Ovary (tissue), 9 donors: ENCODE results near the gene PCDH1. TPM values are rescaled to one million over a fixed set of nuclear protein-coding genes. Genes with fewer than 3 reads are reported as not detected.

Experiments
- DNase-seq, 5 donors: peaks; one replicate each; pipeline ENCODE4 v3.0.0-alpha.2; 2019 to 2020
- H3K27ac ChIP-seq, 2 donors: fragments of 200-600 bp; one replicate each; pipeline versions ENCODE4 v1.5.1 to v1.8.0; 2019 to 2022
- H3K27me3 ChIP-seq: fragments of 200-600 bp; one replicate; pipeline ENCODE4 v1.8.0; 2022
- H3K36me3 ChIP-seq: fragments of 200-600 bp; sonication (generic); one replicate; pipeline ENCODE4 v1.5.1; 2019
- H3K4me1 ChIP-seq: one replicate; pipeline ENCODE4 v1.8.1; 2013; ENCODE audit warnings: mild to moderate bottlenecking, moderate library complexity; ENCODE audit not compliant: insufficient read depth
- H3K4me3 ChIP-seq: fragments of 200-600 bp; sonication (generic); one replicate; pipeline ENCODE4 v1.5.1; 2017
- H3K9me3 ChIP-seq, 2 donors: fragments of 200-600 bp in 1 of 2; sonication (generic) in 1 of 2; one replicate each; pipeline versions ENCODE4 v1.5.1 to v1.8.1; 2013 to 2019; ENCODE audit warnings: mild to moderate bottlenecking in 1 of 2, moderate library complexity in 1 of 2
- EP300 ChIP-seq: sonication (generic); formaldehyde crosslinking; IDR thresholded peaks from one replicate; pipeline ENCODE4 v1.6.1; 2017; ENCODE audit warnings: antibody characterized with exemption
- POLR2A ChIP-seq: fragments of 450-650 bp; IDR thresholded peaks from one replicate; pipeline ENCODE4 v1.6.1; 2017; ENCODE audit warnings: antibody characterized with exemption, mild to moderate bottlenecking, moderate library complexity
- WGBS, 3 donors: extraction: QIAGEN DNeasy Blood & Tissue Kit in 1 of 3; methylation state at CpG; one replicate each; pipeline versions ENCODE4 v1.1.5 to v1.1.7; 2013 to 2017; 5-methylcytosine and 5-hydroxymethylcytosine counted together
- intact Hi-C, 4 donors: fragments of 100-400 bp; cut with DNase I; formaldehyde crosslinking; loops; one replicate each; pipeline versions ENCODE4 v1.11.0 to v1.15.1; 2022 to 2023
- polyA plus RNA-seq, 2 donors: library from polyadenylated mRNA; stranded (reverse); fragments of 200-250 nt in 1 of 2; fragments of 350-450 nt in 1 of 2; fragmentation: Illumina TruSeq in 1 of 2; extraction: RNeasy Lipid Tissue Mini Kit (QIAGEN cat#74804) in 1 of 2; gene quantifications; one replicate each; pipeline ENCODE4 v1.2.3, GENCODE V29; 2013 to 2014
- total RNA-seq, 7 donors: library from RNA; depleted of rRNA in 2 of 7; stranded (reverse); fragments of >200 nt in 2 of 7; fragmentation: NEBNext Ultra II Directional in 3 of 7; extraction: Animal tissue kit (Norgen Biotek cat#: 25700) in 3 of 7; gene quantifications; one replicate each; pipeline versions ENCODE4 v1.1.0 to v1.2.4, GENCODE V29; 2016 to 2023
- TF ChIP-seq, protein P1 (sequence below), 3 donors: fragments of 450-650 bp in 2 of 3; fragments of 200-600 bp in 1 of 3; IDR thresholded peaks; one replicate each; pipeline versions ENCODE4 v1.5.1 to v1.8.0; 2016 to 2022; ENCODE audit warnings: antibody characterized with exemption in 3 of 3, mild to moderate bottlenecking in 1 of 3
- donor health status: DM: no; HTN: no; CAD: no; lungs with moderate emphysema.
- donor health status: DM: no; HTN: no; CAD: no.
- donor health status: Bipolar disorder and iron deficiency.
- donor health status: DM: yes; HTN: yes; CAD: no.
- donor health status: DM: no; HTN: no; CAD: no.
- donor health status: DM: yes; HTN: yes; CAD: no.

PCDH1 gene
- total and polyA plus RNA-seq, 9 donors: 3.2 to 13.8 (median 7.0) TPM

DNA sequence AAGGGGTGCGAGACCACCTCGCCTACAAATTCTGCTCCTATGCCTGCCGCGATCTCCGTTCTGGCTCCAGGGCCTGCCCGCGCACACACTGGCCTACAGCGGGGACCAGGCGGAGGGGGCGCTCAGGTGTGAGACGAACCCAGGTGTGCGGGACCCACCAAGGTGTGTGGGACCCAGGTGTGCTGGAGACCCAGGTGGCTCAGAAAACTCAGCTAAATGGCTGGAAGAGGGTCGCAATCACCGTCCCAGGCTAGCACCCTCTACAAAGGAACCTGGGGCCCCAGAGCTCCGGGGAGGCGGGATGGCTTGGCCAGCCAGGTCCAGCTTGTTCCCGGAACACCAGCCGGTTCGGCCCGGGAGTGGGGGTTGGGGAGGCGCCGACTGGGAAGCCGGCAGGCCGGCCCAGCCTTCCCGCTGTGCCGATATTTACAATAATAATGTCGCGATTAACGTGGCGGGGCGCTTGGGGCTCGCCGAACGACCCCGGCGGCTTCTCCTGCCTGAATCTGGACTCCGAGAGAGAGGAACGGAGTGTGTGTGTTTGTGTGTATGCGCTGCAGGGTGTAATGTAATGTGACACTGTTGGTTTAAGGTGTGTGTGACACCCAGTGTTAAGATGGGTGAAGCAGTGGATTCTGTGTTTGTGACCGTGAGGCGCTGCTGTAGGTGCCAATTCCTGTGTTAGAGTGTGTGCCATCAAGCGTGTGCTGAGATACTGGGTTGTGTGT lies 1.4 kb downstream of the PCDH1 start:
- TF ChIP-seq, protein P1, sequence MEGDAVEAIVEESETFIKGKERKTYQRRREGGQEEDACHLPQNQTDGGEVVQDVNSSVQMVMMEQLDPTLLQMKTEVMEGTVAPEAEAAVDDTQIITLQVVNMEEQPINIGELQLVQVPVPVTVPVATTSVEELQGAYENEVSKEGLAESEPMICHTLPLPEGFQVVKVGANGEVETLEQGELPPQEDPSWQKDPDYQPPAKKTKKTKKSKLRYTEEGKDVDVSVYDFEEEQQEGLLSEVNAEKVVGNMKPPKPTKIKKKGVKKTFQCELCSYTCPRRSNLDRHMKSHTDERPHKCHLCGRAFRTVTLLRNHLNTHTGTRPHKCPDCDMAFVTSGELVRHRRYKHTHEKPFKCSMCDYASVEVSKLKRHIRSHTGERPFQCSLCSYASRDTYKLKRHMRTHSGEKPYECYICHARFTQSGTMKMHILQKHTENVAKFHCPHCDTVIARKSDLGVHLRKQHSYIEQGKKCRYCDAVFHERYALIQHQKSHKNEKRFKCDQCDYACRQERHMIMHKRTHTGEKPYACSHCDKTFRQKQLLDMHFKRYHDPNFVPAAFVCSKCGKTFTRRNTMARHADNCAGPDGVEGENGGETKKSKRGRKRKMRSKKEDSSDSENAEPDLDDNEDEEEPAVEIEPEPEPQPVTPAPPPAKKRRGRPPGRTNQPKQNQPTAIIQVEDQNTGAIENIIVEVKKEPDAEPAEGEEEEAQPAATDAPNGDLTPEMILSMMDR (IDR thresholded peaks at IDR 0.05): no peak
- TF ChIP-seq POLR2A (no peak), EP300 (no peak)
- H3K4me3 ChIP-seq: peak overlapping the region; percentile 43
- H3K27ac ChIP-seq: no peak overlapping the region
- WGBS, 3 donors: 1 to 3% (median 2%) methylated on average over 41 to 42 of the region's 42 CpGs
- no peaks in the 10 kb centered on the region for H3K9me3 ChIP-seq
- DNase-seq: no peak
- intact Hi-C loops: loop anchor here in 1 of 4 donors (2.0 to 5.0 kb wide), 2 partner anchors 54 to 174 kb away; no protein-coding TSS in a partner anchor
- H3K4me1 ChIP-seq: peaks cover 11% of the 10 kb centered on the region
- H3K36me3 ChIP-seq: no peaks in the 10 kb centered on the region
- H3K27me3 ChIP-seq: peaks cover 2% of the 10 kb centered on the region

- H3K4me3 ChIP-seq: peak overlapping the region; percentile 43
- no peak overlapping the region for H3K27ac ChIP-seq
- WGBS, 3 donors: 1 to 2% (median 1%) methylated on average over 38 to 65 of the region's 65 CpGs
- no peaks in the 10 kb centered on the region for H3K9me3 ChIP-seq
- H3K36me3 ChIP-seq: no peaks in the 10 kb centered on the region
- H3K4me1 ChIP-seq: peaks cover 11% of the 10 kb centered on the region
- peaks cover 2% of the 10 kb centered on the region for H3K27me3 ChIP-seq
- intact Hi-C loops: loop anchor here in 1 of 4 donors (2.0 to 5.0 kb wide), 2 partner anchors 54 to 173 kb away; no protein-coding TSS in a partner anchor
- TF ChIP-seq, protein P1 (IDR thresholded peaks at IDR 0.05): no peak
- TF ChIP-seq POLR2A (no peak), EP300 (no peak)
- peak in 1 of 5 donors; percentile 31 for DNase-seq
Observed at GRCh38 chr5:141875795-141876627, 2.2 kb downstream of the PCDH1 start.

- peak in 1 of 5 donors; percentile 5 for DNase-seq
- Histone ChIP-seq H3K9me3 (no peaks in the 10 kb centered on the region), H3K4me3 (no peak overlapping the region), H3K4me1 (peaks cover 11% of the 10 kb centered on the region), H3K27ac (no peak overlapping the region), H3K27me3 (peaks cover 2% of the 10 kb centered on the region), H3K36me3 (no peaks in the 10 kb centered on the region)
- no peak for TF ChIP-seq POLR2A
- WGBS, 3 donors: 14 to 17% (median 14%) methylated on average over 9 of the region's 9 CpGs
- intact Hi-C loops: loop anchor here in 1 of 4 donors (5.0 kb wide), 1 partner anchor 53 kb away; no protein-coding TSS in a partner anchor
Observed at GRCh38 chr5:141875022-141875740, 3.0 kb downstream of the PCDH1 start.

GRCh38 chr5:141874262-141874964 lies 3.8 kb downstream of the PCDH1 start:
- intact Hi-C loops: no loop called here
- Histone ChIP-seq H3K27ac (no peak overlapping the region), H3K9me3 (no peaks in the 10 kb centered on the region), H3K4me3 (no peak overlapping the region), H3K36me3 (no peaks in the 10 kb centered on the region), H3K4me1 (peaks cover 11% of the 10 kb centered on the region), H3K27me3 (peaks cover 2% of the 10 kb centered on the region)
- 33 to 46% (median 42%) methylated on average over 16 of the region's 16 CpGs for WGBS, 3 donors
- peak in 1 of 5 donors; percentile 13 for DNase-seq
- no peak for TF ChIP-seq POLR2A
- no peak for TF ChIP-seq EP300
- TF ChIP-seq, protein P1 (IDR thresholded peaks at IDR 0.05): no peak
